RWPE1 (cell line): ENCODE measurements around the gene RNF157.
"Not testable (repeated sequence)": the region's sequence is repeated elsewhere in the genome, so short reads cannot be mapped to it uniquely, and the experiment has no call there.

Experiments used
- CTCF ChIA-PET: fragments of 350-600 bp; sonication (Branson Sonifier 250); formaldehyde crosslinking; extraction: SDS; loops from one replicate; lab custom pipeline; 2021; lab: Yijun Ruan, JAX
- POLR2A ChIA-PET: fragments of 400-600 bp; formaldehyde crosslinking; extraction: SDS; loops from one replicate; lab custom pipeline; 2020; ENCODE audit warnings: antibody characterized with exemption; ENCODE audit not compliant: low non-redundant PET; lab: Yijun Ruan, JAX
- DNase-seq: peaks from one replicate; pipeline ENCODE4 v3.0.0; 2012; ENCODE audit warnings: low spot score
- H3K27ac ChIP-seq: fragments of 450-650 bp; 2 replicates; pipeline ENCODE4 v1.5.1; 2017
- TF ChIP-seq, protein P1 (sequence below): fragments of 450-650 bp; conservative IDR thresholded peaks from 2 replicates; pipeline ENCODE4 v1.5.1; 2017; ENCODE audit warnings: low read depth, mild to moderate bottlenecking

Gene RNF157

DNA sequence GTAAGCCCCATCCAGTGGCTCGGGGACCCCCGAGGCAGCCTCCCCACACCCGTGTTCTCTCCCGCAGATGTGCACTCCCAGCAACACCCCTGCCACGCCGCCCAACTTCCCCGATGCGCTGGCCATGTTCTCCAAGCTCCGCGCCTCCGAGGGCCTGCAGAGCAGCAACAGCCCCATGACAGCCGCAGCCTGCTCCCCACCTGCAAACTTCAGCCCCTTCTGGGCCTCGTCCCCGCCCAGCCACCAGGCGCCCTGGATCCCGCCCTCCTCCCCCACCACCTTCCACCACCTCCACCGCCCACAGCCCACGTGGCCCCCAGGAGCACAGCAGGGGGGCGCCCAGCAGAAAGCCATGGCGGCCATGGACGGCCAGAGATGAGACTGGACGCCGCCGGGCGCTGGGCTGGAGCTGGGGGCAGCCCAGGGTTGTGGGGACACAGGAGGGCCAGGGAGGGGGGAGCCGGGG lies 29.9 kb upstream of the RNF157 start:
- TF ChIP-seq, protein P1, sequence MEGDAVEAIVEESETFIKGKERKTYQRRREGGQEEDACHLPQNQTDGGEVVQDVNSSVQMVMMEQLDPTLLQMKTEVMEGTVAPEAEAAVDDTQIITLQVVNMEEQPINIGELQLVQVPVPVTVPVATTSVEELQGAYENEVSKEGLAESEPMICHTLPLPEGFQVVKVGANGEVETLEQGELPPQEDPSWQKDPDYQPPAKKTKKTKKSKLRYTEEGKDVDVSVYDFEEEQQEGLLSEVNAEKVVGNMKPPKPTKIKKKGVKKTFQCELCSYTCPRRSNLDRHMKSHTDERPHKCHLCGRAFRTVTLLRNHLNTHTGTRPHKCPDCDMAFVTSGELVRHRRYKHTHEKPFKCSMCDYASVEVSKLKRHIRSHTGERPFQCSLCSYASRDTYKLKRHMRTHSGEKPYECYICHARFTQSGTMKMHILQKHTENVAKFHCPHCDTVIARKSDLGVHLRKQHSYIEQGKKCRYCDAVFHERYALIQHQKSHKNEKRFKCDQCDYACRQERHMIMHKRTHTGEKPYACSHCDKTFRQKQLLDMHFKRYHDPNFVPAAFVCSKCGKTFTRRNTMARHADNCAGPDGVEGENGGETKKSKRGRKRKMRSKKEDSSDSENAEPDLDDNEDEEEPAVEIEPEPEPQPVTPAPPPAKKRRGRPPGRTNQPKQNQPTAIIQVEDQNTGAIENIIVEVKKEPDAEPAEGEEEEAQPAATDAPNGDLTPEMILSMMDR, result no peak
- CTCF ChIA-PET, result interaction anchor here (1.4 kb wide), 1 partner anchor 9 kb away, joined by 8 read pairs; no protein-coding TSS in a partner anchor

DNA sequence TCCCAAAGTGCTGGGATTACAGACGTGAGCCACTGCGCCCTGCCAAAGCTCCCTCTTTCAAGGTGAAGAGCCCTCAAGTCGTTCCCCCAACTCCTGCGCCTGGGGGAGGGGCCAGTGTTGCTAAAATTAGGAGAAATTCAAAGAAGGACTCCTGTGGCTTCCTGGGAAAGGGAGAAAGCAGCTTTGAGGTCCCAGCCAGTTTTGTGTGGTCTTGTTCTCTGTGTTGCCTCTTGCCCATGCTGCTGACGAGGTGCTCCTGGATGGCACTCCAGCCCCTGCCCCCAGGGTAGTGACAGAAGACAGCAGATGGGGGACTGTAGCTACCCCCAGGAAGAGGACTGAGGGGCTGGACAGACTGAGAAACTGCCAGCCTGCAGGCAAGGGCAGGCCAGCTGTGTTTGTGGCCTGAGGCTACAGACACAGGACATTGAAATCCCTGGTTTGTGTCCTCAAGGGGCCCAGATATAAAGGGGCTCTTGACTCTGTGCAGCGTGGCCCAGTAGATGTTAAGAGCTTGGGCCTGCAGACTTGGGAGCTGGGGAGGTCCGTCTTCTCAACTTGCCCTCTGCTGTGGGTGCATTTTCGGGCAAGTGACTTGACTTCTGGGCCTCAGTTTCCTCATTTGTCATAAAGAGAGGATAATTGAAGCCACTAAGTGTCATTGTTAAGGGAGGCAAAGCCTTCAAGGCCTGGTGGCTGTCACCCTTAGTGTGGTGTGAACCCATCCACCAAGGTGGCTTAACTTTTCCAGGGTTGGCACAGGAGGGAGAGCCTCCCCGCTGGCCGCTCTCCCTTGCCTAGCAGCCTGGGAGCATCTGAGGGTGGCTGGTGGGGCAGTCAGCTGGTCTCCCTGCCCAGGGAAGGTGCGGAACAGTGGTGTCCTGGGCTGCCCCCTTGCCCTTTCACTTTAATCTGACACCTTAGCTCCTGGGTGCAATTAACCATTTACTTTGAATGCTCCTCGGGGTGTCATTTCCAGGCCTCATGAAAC lies 29.0 kb upstream of the RNF157 start:
- no peak for DNase-seq
- POLR2A ChIA-PET, result no interaction called here
- H3K27ac ChIP-seq, result peak overlapping the region; percentile 93
- CTCF ChIA-PET, result interaction anchor here (1.3 to 1.4 kb wide), 2 partner anchors 10 kb away, joined by 8 to 12 read pairs; no protein-coding TSS in a partner anchor
- TF ChIP-seq, protein P1, result no peak

More for the DNA sequence above, 29.9 kb upstream of the RNF157 start:
- no peak for DNase-seq
- POLR2A ChIA-PET, result interaction anchor here (0.9 kb wide), 1 partner anchor 86 kb away, joined by 4 read pairs; no protein-coding TSS in a partner anchor
- H3K27ac ChIP-seq, result peak overlapping the region; percentile 93

DNA sequence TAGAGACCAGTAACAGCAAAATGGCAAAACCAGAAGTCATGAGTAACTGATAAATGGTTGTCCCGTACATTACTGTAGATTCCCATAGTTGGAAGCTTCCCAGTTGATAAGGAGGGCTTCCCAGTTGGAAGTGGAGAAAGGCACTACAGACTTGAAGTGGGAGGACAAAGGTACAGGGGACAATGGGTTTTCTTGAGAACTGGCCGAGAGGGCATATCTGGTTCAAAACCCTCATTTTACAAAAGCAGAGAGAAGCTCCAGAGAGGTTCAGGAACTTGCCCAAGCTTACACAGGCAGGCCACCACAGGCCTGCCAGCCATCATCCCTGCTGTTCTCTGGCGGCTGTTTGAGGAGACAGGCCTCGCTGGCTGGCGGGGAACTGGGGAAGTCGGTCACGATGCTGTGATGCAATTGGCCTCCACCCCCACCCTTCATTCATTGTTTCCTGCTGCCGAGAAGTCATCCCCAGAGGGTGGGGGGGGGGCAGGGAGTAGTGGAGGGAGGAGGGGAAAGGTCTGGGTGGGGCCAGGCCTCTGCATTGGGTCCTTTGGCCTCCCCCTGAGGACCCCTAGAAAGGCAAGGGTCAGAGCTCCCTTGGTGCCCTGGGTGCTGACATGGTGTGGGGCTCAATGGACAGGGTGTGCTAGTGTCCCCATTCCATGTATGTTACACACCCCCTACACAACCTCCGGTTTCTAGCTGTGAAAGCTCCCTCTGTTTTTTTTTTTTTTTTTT lies 27.9 kb upstream of the RNF157 start:
- TF ChIP-seq, protein P1, result no peak
- peak overlapping the region; percentile 93 for H3K27ac ChIP-seq
- POLR2A ChIA-PET, result interaction anchor here (0.7 kb wide), 1 partner anchor 190 kb away, joined by 5 read pairs; no protein-coding TSS in a partner anchor
- CTCF ChIA-PET, result interaction anchor here (0.6 to 1.3 kb wide), 3 partner anchors 10 to 20 kb away, joined by 3 to 12 read pairs (median 6); no protein-coding TSS in a partner anchor
- peak; percentile 84 for DNase-seq

DNA sequence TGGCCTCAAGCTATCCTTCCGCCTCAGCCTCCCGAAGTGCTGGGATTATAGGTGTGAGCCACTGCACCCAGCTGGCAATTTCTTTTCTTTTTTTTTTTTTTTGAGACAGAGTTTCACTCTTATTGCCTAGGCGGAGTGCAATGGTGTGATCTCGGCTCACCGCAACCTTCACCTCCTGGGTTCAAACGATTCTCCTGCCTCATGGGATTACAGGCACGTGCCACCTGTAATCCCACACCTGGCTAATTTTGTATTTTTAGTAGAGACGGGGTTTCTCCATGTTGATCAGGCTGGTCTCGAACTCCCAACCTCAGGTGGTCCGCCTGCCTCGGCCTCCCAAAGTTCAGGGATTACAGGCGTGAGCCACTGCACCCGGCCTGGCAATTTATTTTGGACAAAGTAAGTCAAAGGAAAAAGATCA lies 27.3 kb upstream of the RNF157 start:
- not testable (repeated sequence) for DNase-seq
- POLR2A ChIA-PET, result interaction anchor here (0.7 kb wide), 2 partner anchors 12 to 189 kb away, joined by 3 to 5 read pairs; no protein-coding TSS in a partner anchor
- peak overlapping the region; percentile 93 for H3K27ac ChIP-seq
- CTCF ChIA-PET, result interaction anchor here (0.6 to 1.2 kb wide), 5 partner anchors 11 to 148 kb away, joined by 3 to 8 read pairs (median 3); no protein-coding TSS in a partner anchor

DNA sequence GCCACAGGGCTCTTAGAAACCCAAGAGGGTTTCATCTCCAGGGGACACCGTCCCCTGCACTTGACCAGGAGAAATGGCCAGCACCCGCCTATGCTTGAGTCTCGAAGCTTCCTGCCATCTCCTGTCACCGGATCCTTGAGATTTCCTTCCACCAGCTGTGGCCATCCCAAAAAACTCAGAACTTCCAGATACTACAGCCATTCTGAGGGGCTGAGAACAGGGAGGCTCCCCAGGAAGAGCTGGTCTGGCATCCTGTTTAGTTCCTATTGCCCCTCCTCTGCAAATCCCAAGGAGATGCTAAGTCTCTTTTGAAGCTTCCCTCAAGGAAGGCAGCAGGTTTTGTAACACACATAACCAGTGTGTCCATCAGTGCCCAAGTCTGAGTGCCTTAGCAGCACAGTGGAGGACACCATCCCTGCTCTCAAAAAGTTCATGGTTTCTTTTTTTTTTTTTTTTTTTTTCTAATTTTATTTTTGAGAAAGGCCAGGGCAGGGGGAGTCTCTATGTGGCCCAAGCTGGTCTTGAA lies 26.8 kb upstream of the RNF157 start:
- peak overlapping the region; percentile 93 for H3K27ac ChIP-seq
- CTCF ChIA-PET, result interaction anchor here (0.6 to 1.2 kb wide), 7 partner anchors 11 to 406 kb away, joined by 3 to 8 read pairs (median 4); no protein-coding TSS in a partner anchor

More for the DNA sequence above, 26.8 kb upstream of the RNF157 start:
- TF ChIP-seq, protein P1, result no peak
- DNase-seq, result no peak
- POLR2A ChIA-PET, result interaction anchor here (0.7 kb wide), 2 partner anchors 12 to 189 kb away, joined by 3 to 5 read pairs; no protein-coding TSS in a partner anchor
